ENCODE measurements around the gene DAPL1. TPM values are rescaled to one million over a fixed set of nuclear protein-coding genes. Genes with fewer than 3 reads are reported as not detected.

The DAPL1 gene
- polyA plus RNA-seq, 1 donor from 2014 or later: 4.2 TPM

GRCh38 chr2:158746488-158746887, 48.6 kb upstream of the DAPL1 start:
- H3K79me2 ChIP-seq (replicated peaks; ENCODE audit: insufficient read depth, low read length): no peaks in the 10 kb centered on the region
- H3K9ac ChIP-seq (ENCODE audit: low read length): no peak overlapping the region
- no peaks in the 10 kb centered on the region for H3F3A ChIP-seq (ENCODE audit: insufficient read depth, low read length, poor library complexity, severe bottlenecking)
- H3K9me3 ChIP-seq (ENCODE audit: low read length): no peaks in the 10 kb centered on the region
- H3K4me2 ChIP-seq (ENCODE audit: low read length): no peak overlapping the region
- no peak overlapping the region for H2AFZ ChIP-seq (ENCODE audit: low read depth, low read length)
- H3K4me3 ChIP-seq (ENCODE audit: low read length): no peak overlapping the region
- no peaks in the 10 kb centered on the region for H3K27me3 ChIP-seq (ENCODE audit: insufficient read depth, low read depth, low read length)
- no peaks in the 10 kb centered on the region for H3K36me3 ChIP-seq (ENCODE audit: insufficient read depth, low read length)
- TF ChIP-seq POLR2AphosphoS5 (IDR thresholded peaks at IDR 0.05) (no peak), EP300 (conservative IDR thresholded peaks at IDR 0.05; ENCODE audit: poor library complexity, severe bottlenecking) (no peak), RAD21 (conservative IDR thresholded peaks at IDR 0.05) (no peak), REST (IDR thresholded peaks at IDR 0.05; ENCODE audit: borderline replicate concordance) (no peak), MXI1 (conservative IDR thresholded peaks at IDR 0.05; ENCODE audit: poor library complexity, severe bottlenecking) (no peak), TAF1 (IDR thresholded peaks at IDR 0.05; ENCODE audit: low read depth) (no peak), CTCF (IDR thresholded peaks at IDR 0.05; ENCODE audit: poor library complexity, severe bottlenecking) (no peak), SMC3 (conservative IDR thresholded peaks at IDR 0.05; ENCODE audit: poor library complexity) (no peak), EZH2 (IDR thresholded peaks at IDR 0.05; ENCODE audit: borderline replicate concordance, insufficient read depth, low read length, poor library complexity, severe bottlenecking) (no peak)
- no peaks in the 10 kb centered on the region for H4K20me1 ChIP-seq (ENCODE audit: insufficient read depth)
- H3K27ac ChIP-seq (ENCODE audit: low read length): no peak overlapping the region
- H3K9me2 ChIP-seq (ENCODE audit: insufficient read depth, low read length): no peaks in the 10 kb centered on the region

GRCh38 chr2:158747281-158747680, 47.8 kb upstream of the DAPL1 start:
- Histone ChIP-seq H3K9me3 (ENCODE audit: low read length) (no peaks in the 10 kb centered on the region), H3K9ac (ENCODE audit: low read length) (no peak overlapping the region), H3K27ac (ENCODE audit: low read length) (no peak overlapping the region), H3K79me2 (replicated peaks; ENCODE audit: insufficient read depth, low read length) (no peaks in the 10 kb centered on the region), H2AFZ (ENCODE audit: low read depth, low read length) (no peak overlapping the region), H3K4me2 (ENCODE audit: low read length) (no peak overlapping the region), H3F3A (ENCODE audit: insufficient read depth, low read length, poor library complexity, severe bottlenecking) (no peaks in the 10 kb centered on the region), H3K36me3 (ENCODE audit: insufficient read depth, low read length) (no peaks in the 10 kb centered on the region), H3K4me3 (ENCODE audit: low read length) (no peak overlapping the region), H3K9me2 (ENCODE audit: insufficient read depth, low read length) (no peaks in the 10 kb centered on the region), H4K20me1 (ENCODE audit: insufficient read depth) (no peaks in the 10 kb centered on the region), H3K27me3 (ENCODE audit: insufficient read depth, low read depth, low read length) (no peaks in the 10 kb centered on the region)
- TF ChIP-seq RAD21 (conservative IDR thresholded peaks at IDR 0.05): no peak
- no peak for TF ChIP-seq SMC3 (conservative IDR thresholded peaks at IDR 0.05; ENCODE audit: poor library complexity)
- no peak for TF ChIP-seq TAF1 (IDR thresholded peaks at IDR 0.05; ENCODE audit: low read depth)
- no peak for TF ChIP-seq REST (IDR thresholded peaks at IDR 0.05; ENCODE audit: borderline replicate concordance)
- TF ChIP-seq EZH2 (IDR thresholded peaks at IDR 0.05; ENCODE audit: borderline replicate concordance, insufficient read depth, low read length, poor library complexity, severe bottlenecking): no peak
- no peak for TF ChIP-seq POLR2AphosphoS5 (IDR thresholded peaks at IDR 0.05)
- TF ChIP-seq MXI1 (conservative IDR thresholded peaks at IDR 0.05; ENCODE audit: poor library complexity, severe bottlenecking): no peak
- TF ChIP-seq EP300 (conservative IDR thresholded peaks at IDR 0.05; ENCODE audit: poor library complexity, severe bottlenecking): no peak
- TF ChIP-seq CTCF (IDR thresholded peaks at IDR 0.05; ENCODE audit: poor library complexity, severe bottlenecking): no peak
